Transverse colon (tissue), 4 donors: ENCODE data around the gene GABRB1. TPM values are rescaled to one million over a fixed set of nuclear protein-coding genes. Genes with fewer than 3 reads are reported as not detected.

ENCODE experiments used
- DNase-seq: peaks from one replicate; pipeline ENCODE4 v3.0.0-alpha.2; 2019
- H3K27ac ChIP-seq, 4 donors: fragments of 200-600 bp; sonication (generic); 2 replicates each; pipeline ENCODE4 v1.5.1; 2016 to 2018; ENCODE audit warnings: inconsistent platforms in 4 of 4
- H3K27me3 ChIP-seq: fragments of 200-600 bp; sonication (generic); 2 replicates; pipeline ENCODE4 v1.5.1; 2017; ENCODE audit warnings: inconsistent platforms
- H3K36me3 ChIP-seq, 4 donors: fragments of 200-600 bp; sonication (generic); 2 replicates each; pipeline ENCODE4 v1.5.1; 2017 to 2019; ENCODE audit warnings: inconsistent platforms in 4 of 4
- H3K4me1 ChIP-seq, 4 donors: fragments of 200-600 bp; sonication (generic); 2 replicates each; pipeline ENCODE4 v1.5.1; 2017 to 2020; ENCODE audit warnings: inconsistent platforms in 4 of 4
- H3K4me3 ChIP-seq, 4 donors: fragments of 200-600 bp; sonication (generic); 1 replicate in 1 of 4; 2 replicates in 3 of 4; pipeline versions ENCODE4 v1.5.1 to v1.6.1; 2017 to 2019; ENCODE audit warnings: inconsistent platforms in 4 of 4
- H3K9me3 ChIP-seq, 2 donors: fragments of 200-600 bp; sonication (generic); 2 replicates each; pipeline ENCODE4 v1.5.1; 2017 to 2019; ENCODE audit warnings: inconsistent platforms in 2 of 2
- EP300 ChIP-seq: sonication (generic); formaldehyde crosslinking; IDR thresholded peaks from one replicate; pipeline ENCODE4 v1.6.1; 2017; ENCODE audit warnings: antibody characterized with exemption, low read depth
- POLR2A ChIP-seq: fragments of 450-650 bp; IDR thresholded peaks from one replicate; pipeline ENCODE4 v1.6.1; 2016; ENCODE audit warnings: antibody characterized with exemption, mild to moderate bottlenecking, moderate library complexity
- POLR2AphosphoS5 ChIP-seq, 3 donors: sonication (generic); formaldehyde crosslinking; IDR thresholded peaks; one replicate each; pipeline ENCODE4 v1.6.1; 2016; ENCODE audit warnings: antibody characterized with exemption in 3 of 3
- WGBS, 2 donors: methylation state at CpG; one replicate each; pipeline ENCODE4 v1.1.5; 2018; ENCODE audit warnings: low coverage in 1 of 2; 5-methylcytosine and 5-hydroxymethylcytosine counted together
- in situ Hi-C, 4 donors: fragments of 200-750 bp; cut with MboI; loops; one replicate each; pipeline versions ENCODE4 v1.15.0 to v1.15.1; 2017; ENCODE audit warnings: low sequenced_read_pairs in 3 of 4, low pct_ligation_motif_present in 1 of 4, low pct_unique_long_range_greater_than_20kb in 1 of 4
- intact Hi-C: fragments of 100-400 bp; cut with DNase I; formaldehyde crosslinking; loops from one replicate; pipeline ENCODE4 v1.15.1; 2023; ENCODE audit warnings: low total_unique reads
- total RNA-seq, 4 donors: library from RNA; depleted of rRNA; stranded (reverse); fragments of >200 nt; gene quantifications; one replicate each; pipeline ENCODE4 v1.1.0, GENCODE V29; 2016
- TF ChIP-seq, protein P1 (sequence below), 5 experiments: fragments of 200-600 bp in 3 of 5; fragments of 450-650 bp in 2 of 5; sonication (generic) in 3 of 5; IDR thresholded peaks; 1 replicate in 2 of 5; 2 replicates in 3 of 5; pipeline ENCODE4 v1.5.1; 2016 to 2017; ENCODE audit warnings: antibody characterized with exemption in 5 of 5, inconsistent platforms in 3 of 5, mild to moderate bottlenecking in 2 of 5, moderate library complexity in 1 of 5

Gene GABRB1
- total RNA-seq, 4 donors from 2014 or later, result 0.14 to 19.7 (median 0.48) TPM; not detected in 1

DNA sequence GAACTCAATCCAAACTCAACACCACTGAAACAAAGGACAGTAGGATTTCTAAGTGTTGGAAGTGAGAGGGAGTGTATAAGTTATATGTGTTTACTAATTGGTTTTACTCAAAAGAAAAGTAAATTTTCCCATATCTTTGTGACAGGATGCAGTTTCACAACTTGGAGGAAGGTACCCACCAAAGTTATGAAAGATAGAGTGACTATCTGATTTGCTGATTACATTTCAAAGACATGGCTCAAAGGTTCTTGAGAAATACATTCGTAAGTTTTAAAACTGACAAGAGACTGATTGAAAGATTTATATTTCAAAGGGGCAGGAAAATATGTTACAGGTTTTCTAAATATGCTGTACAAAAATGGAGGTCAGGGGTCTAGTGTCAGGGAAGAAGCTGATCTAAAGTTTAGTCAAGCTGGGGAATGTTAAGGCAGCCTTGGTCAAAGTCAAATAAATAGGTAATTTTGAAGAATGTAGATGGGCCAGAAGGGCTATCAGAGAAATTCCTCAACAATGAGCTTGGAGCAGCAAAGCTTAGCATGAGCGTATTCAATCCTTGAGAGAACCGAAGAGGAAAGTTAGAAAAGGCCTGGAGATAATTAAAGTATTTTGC, 441.9 kb downstream of the GABRB1 start:
- no peak overlapping the region for H3K27ac ChIP-seq
- TF ChIP-seq, protein P1, sequence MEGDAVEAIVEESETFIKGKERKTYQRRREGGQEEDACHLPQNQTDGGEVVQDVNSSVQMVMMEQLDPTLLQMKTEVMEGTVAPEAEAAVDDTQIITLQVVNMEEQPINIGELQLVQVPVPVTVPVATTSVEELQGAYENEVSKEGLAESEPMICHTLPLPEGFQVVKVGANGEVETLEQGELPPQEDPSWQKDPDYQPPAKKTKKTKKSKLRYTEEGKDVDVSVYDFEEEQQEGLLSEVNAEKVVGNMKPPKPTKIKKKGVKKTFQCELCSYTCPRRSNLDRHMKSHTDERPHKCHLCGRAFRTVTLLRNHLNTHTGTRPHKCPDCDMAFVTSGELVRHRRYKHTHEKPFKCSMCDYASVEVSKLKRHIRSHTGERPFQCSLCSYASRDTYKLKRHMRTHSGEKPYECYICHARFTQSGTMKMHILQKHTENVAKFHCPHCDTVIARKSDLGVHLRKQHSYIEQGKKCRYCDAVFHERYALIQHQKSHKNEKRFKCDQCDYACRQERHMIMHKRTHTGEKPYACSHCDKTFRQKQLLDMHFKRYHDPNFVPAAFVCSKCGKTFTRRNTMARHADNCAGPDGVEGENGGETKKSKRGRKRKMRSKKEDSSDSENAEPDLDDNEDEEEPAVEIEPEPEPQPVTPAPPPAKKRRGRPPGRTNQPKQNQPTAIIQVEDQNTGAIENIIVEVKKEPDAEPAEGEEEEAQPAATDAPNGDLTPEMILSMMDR (IDR thresholded peaks at IDR 0.05), result no peak
- TF ChIP-seq POLR2AphosphoS5 (IDR thresholded peaks at IDR 0.05) (no peak), POLR2A (no peak), EP300 (no peak)
- in situ Hi-C loops, result loop anchor here in 1 of 4 donors (25.0 kb wide), 1 partner anchor 439 kb away; the partner anchor contains the start of gene NFXL1
- H3K9me3 ChIP-seq, result no peaks in the 10 kb centered on the region
- intact Hi-C loops, result no loop called here
- no peak overlapping the region for H3K4me3 ChIP-seq
- H3K4me1 ChIP-seq, result no peaks in the 10 kb centered on the region
- H3K27me3 ChIP-seq, result no peaks in the 10 kb centered on the region
- 91 to 92% methylated on average over 3 of the region's 3 CpGs for WGBS, 2 donors
- DNase-seq, result no peak
- no peaks in the 10 kb centered on the region for H3K36me3 ChIP-seq

- 73 to 83% methylated on average over 3 to 4 of the region's 4 CpGs for WGBS, 2 donors
- H3K4me1 ChIP-seq, result no peaks in the 10 kb centered on the region
- no peak overlapping the region for H3K27ac ChIP-seq
- no peak for DNase-seq
- in situ Hi-C loops (loop anchor here in 2 of 4 donors (25.0 kb wide), 1 partner anchor 438 kb away; the partner anchor contains the start of gene NFXL1 (in 2 of the 2)), intact Hi-C loops (no loop called here)
- no peak for TF ChIP-seq EP300
- no peak for TF ChIP-seq POLR2A
- TF ChIP-seq, protein P1 (IDR thresholded peaks at IDR 0.05), result no peak
- TF ChIP-seq POLR2AphosphoS5 (IDR thresholded peaks at IDR 0.05), result no peak
- H3K36me3 ChIP-seq, result no peaks in the 10 kb centered on the region
- H3K9me3 ChIP-seq, result no peaks in the 10 kb centered on the region
- no peaks in the 10 kb centered on the region for H3K27me3 ChIP-seq
- H3K4me3 ChIP-seq, result no peak overlapping the region
These were observed 443.4 kb downstream of the GABRB1 start for GRCh38 chr4:47474799-47475198.

GRCh38 chr4:47475411-47475810, 444.0 kb downstream of the GABRB1 start:
- no peaks in the 10 kb centered on the region for H3K4me1 ChIP-seq
- H3K9me3 ChIP-seq, result no peaks in the 10 kb centered on the region
- in situ Hi-C loops, result loop anchor here in 1 of 4 donors (25.0 kb wide), 1 partner anchor 437 kb away; the partner anchor contains the start of gene NFXL1
- intact Hi-C loops, result no loop called here
- no peak overlapping the region for H3K4me3 ChIP-seq
- no peak overlapping the region for H3K27ac ChIP-seq
- no peak for DNase-seq
- no peaks in the 10 kb centered on the region for H3K27me3 ChIP-seq
- TF ChIP-seq EP300, result no peak
- TF ChIP-seq, protein P1 (IDR thresholded peaks at IDR 0.05), result no peak
- no peak for TF ChIP-seq POLR2A
- TF ChIP-seq POLR2AphosphoS5 (IDR thresholded peaks at IDR 0.05), result no peak
- 91 to 95% methylated on average over 1 of the region's 1 CpG for WGBS, 2 donors
- H3K36me3 ChIP-seq, result no peaks in the 10 kb centered on the region

Other genes with a start within 250 kb of the GABRB1 start
- not detected for gene COX7B2, start 122.3 kb upstream of the GABRB1 start, total RNA-seq
- gene GABRA4, start 38.0 kb upstream of the GABRB1 start, total RNA-seq, result under 1 TPM in 1 of 4 donors, not detected in 3; 0.16 TPM